HG02759 (cell line): ENCODE results near the gene CHRNA4.

Source experiments
- ATAC-seq: cut with Tn5 transposase; IDR thresholded peaks from one replicate; pipeline ENCODE4 v1.9.1; 2021; ENCODE audit warnings: mild to moderate bottlenecking, moderate library complexity; ENCODE audit not compliant: unreplicated experiment

CHRNA4 gene

GRCh38 chr20:63364801-63365585 lies 3.8 kb upstream of the CHRNA4 start:
- ATAC-seq: no peak

GRCh38 chr20:63363981-63364561 lies 2.9 kb upstream of the CHRNA4 start:
- ATAC-seq: no peak

GRCh38 chr20:63363013-63363957 lies 2.1 kb upstream of the CHRNA4 start:
- no peak for ATAC-seq

DNA sequence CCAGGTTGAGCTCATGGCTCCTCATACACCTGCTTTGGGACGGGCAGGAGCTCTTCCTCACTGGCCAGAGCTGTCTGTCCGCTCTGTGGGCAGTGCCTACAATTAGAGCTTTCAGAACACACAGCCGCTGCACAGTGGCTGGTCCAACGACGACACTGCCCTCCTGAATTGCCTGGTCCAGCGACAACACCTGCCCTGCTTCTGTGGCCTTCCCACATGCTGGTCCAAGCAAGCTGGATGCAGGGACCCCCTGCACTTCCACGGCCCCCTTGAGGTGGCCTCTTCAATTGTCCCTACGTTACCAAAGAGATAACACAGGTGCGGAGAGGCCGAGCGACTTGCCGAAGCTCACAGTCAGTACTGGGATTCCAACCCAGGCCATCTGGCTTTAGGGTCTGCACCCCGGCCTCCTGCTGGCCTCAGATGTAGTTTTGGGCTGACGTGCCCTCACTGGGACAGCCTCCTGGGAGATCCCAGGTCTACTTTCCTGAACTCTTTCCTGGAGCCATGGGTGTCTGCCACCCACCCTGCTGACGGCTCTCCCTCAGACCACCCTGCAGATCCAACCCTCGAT lies 1.4 kb upstream of the CHRNA4 start:
- ATAC-seq: no peak

DNA sequence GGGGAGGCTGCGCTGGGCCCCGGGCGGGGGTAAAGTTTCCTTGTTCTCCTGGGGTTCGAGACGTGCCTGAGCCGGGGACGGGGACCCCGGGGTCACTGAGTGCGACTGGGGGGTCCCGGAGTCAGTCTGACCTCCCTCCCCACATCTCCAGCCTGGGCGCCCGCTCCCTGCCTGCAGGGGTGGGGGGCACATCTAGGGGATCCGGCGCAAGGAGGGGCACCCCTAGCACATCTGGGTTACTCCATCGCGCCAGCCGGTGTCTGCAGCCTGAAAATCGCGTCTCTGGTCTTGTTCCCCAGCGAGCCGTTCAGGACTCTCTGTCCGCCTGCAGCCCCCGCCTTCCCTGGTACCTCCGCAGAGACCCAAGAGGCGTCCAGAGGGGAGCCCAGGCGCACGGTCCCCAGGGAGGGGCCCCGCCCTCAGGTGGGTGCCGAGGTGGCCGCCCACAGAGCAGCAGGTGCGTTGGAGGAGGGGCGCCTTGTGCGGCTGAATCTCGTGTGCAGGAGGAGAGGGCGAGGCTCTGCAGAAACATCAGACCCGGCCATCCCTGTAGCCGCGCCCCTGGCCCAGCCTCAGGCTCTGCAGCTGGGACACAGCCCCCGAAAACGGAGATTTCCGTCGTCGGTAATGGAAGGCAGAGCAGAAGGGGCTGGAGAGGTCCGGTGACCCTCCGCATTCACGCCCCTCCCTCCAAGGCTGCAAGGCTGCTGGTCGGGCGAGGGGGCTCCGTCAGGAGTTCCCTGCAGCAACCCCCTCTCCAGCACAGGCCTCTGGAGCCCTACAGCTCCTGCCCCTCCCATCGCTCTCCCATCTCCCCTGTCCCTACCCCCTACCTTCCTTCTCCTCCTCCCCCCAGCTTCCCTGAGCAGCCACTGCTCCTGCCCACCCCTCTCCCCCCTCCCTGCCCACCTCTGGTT lies 628 bp upstream of the CHRNA4 start:
- no peak for ATAC-seq

DNA sequence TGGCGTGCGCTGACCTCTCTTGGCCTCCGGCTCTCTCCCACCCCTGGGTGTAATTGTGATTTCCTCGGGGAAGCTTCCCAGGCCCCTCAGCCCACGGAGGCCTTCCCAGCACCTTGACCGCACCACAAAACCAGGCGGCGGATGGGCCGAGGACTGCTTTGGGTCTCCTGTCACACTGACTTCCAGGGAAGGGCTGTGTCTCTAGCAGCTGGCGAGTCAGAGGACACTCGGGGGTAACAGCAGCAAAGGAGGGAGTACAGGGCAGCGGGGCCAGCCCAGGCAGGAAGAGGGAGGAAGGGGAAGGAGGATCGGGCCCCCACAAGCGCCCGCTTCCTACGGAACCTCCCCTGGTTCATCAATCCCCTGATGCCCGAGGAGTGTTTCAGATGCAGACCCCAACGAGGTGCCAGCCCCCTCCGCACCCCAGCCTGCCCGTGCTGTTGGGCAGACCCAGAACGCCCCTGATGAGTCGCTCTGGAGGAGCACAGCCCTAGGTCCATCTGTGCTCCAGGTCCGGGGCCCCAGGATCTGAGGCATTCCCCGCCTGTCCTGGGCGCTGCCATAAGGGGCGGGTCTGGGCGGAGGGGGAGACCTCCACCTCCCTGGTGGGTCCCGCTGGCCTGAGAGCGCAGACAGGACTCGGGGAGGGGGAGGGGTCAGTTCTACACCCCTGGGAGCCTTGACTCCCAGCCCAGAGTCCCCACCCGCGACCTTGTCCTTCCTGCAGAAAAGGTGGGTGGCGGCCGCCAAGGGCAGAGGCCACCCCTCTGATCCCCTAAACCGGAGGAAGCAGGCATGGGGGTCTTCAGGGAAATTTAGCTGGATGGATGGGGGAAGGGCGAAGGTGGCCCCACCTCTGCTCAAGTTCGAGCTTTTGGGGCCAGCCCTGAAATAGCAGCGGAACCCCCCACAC lies 956 bp downstream of the CHRNA4 start:
- ATAC-seq: no peak

- ATAC-seq: no peak
Observed at GRCh38 chr20:63359164-63359934, 1.8 kb downstream of the CHRNA4 start.

DNA sequence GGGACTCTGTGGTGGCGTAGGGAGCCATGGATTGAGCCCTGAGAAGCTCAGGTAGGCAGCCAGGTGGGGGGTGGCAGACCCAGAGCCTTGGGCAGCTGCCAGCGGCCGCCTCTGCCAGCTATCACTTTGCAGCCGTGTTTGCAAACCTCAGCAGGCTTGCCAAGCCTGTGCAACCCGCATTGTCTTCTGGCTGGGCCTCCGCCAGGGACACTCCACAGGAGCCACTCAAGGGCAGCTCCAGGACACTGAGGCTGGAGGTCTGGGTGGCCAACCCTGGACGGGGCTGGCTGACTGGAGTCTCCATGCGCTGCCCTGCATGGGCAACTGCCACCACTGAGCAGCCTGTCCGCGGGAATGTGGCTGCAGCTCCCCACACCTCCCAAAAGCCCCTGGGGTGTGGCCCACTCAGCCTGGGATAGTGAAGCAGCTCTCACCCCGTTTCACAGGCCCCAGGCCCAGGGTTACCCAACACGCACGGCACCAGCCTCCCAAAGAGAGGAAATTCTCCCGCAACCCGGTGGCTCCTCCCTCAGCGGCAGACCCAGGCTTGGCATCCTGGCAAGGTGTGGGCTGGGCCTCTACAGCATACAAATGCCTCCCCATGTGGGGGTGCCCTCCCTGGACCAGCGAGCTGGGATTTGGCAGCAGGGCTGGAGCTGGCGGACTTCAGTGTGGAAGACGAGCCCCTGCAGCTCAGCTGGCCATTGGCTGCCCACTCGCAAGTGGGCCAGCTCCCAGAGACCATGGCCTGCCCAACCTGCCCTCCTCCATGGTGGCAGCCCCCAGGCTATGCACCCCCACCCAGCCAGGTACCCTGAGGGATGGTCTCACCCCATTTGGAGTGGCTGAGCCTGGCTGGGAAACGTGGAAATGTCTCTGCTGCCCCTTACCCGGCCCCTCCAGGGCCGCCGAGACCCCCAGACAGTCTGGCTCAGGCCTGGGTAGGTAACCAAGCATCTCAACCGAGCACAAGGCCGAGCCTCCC lies 2.9 kb downstream of the CHRNA4 start:
- ATAC-seq: no peak

GRCh38 chr20:63356931-63357879 lies 3.9 kb downstream of the CHRNA4 start:
- ATAC-seq: no peak

DNA sequence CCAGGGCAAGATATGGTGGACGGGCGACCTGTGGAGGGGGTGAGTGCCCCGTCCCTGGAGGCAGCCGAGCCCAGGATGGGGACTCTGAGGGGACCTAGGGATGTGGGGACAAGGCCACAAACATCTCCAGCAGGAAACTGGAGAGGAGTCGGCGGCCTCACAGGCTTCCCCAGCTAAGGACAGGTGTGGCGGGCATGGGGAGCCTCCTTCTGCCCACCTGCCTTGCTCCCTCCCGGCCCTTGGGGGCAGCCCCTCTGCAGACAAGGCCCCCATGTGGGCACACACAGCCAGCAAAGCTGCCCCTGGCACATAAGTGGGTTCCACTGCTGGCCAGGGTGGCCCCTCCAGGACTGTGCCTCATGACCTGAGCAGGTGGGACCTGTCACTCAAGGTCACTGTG lies 4.6 kb downstream of the CHRNA4 start:
- ATAC-seq: no peak

- no peak for ATAC-seq
Observed at GRCh38 chr20:63355781-63356295, 5.3 kb downstream of the CHRNA4 start.

GRCh38 chr20:63354636-63355350 lies 6.4 kb downstream of the CHRNA4 start:
- ATAC-seq: no peak

DNA sequence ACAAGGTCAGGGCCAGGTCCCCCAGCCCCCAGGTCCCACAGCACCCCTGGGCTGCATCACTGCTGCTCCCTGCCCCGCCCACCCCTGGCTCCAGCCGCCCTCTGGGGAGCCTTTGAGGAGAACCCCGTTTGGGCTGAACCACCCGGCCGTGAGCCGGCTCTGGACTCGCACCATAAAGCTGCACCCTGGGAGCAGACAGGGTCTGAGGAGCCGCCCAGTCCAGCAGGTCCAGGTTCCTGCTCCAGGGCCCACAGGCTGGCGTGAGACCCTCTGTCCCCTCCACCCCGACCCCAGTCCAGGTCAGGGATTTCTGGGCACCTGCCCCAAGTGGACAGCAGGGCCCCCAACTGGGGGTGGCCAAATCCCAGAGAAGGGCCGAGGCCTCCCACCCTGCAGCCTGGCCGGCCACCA lies 8.3 kb downstream of the CHRNA4 start:
- no peak for ATAC-seq

DNA sequence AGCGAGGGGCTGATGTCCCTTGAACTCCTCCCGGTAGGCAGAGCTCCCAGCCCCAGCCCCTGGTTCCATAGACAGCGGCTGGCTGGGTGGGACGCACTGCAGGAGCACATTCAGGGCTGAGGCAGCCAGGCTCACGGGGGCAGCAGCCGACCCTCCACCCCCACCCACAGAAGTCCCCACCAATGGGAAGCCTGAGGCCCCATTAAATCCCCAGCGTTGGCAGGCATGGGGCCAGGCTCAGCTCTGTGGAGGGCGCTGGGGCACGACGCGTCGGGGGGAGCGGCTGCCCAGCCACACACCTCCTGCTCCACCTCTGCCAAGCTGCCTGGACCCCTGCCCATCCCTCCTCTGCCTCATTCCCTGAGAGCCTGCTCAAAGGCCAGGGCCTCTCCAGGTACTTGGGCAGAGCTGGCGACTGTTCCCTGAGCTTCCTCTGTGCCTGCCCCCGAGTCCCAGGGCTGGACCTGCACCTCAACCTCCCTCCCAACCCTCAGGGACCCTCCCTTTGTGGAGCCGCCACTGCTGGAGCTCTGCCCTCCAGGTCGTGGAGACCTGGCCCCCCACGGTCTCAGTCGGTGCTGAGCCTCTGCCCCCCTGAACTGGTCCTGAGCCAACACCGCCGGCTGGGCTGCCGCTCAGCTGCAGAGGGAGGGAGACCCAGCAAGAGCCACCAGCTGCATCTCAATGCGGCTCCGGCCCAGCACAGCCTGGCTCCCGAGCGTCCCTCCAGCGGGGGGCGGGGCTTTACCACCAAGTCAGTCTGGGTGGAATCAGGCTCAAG lies 9.1 kb downstream of the CHRNA4 start:
- ATAC-seq: no peak
